Osteoblast (primary cell): ENCODE measurements around the gene PLCG1. TPM values are rescaled to one million over a fixed set of nuclear protein-coding genes. Genes with fewer than 3 reads are reported as not detected.
A peak's percentile ranks its signal among the peaks of the same experiment; 100 is the strongest.

Source experiments
- DNase-seq: peaks from one replicate; pipeline ENCODE4 v3.0.0; 2011; ENCODE audit warnings: low spot score, mixed read lengths; ENCODE audit not compliant: insufficient read length; ENCODE audit errors: missing footprints
- H2AFZ ChIP-seq: 2 replicates; pipeline ENCODE4 v1.6.0; 2011; ENCODE audit warnings: mild to moderate bottlenecking, low read length
- H3K27ac ChIP-seq: 2 replicates; pipeline ENCODE4 v1.5.1; 2011; ENCODE audit warnings: mild to moderate bottlenecking, low read depth, low read length, moderate library complexity
- H3K27me3 ChIP-seq: 2 replicates; pipeline ENCODE4 v1.6.0; 2012; ENCODE audit warnings: mild to moderate bottlenecking, control low read depth, inconsistent platforms, low read length, moderate library complexity; ENCODE audit not compliant: insufficient read depth
- H3K36me3 ChIP-seq: 2 replicates; pipeline ENCODE4 v1.5.1; 2011; ENCODE audit warnings: mild to moderate bottlenecking, low read length, control low read depth, moderate library complexity; ENCODE audit not compliant: insufficient read depth
- H3K4me1 ChIP-seq: 2 replicates; pipeline ENCODE4 v1.5.1; 2011; ENCODE audit warnings: mild to moderate bottlenecking, low read length, control low read depth, moderate library complexity; ENCODE audit not compliant: insufficient read depth
- H3K4me2 ChIP-seq: 2 replicates; pipeline ENCODE4 v1.6.0; 2011; ENCODE audit warnings: mild to moderate bottlenecking, low read length; ENCODE audit not compliant: insufficient read depth
- H3K4me3 ChIP-seq: fragments of 200-600 bp; sonication (generic); 3 replicates; pipeline ENCODE4 v1.5.1; 2012; ENCODE audit warnings: mild to moderate bottlenecking, low read length, inconsistent platforms; ENCODE audit not compliant: insufficient read depth
- H3K79me2 ChIP-seq: 2 replicates; pipeline ENCODE4 v1.6.0; 2012; ENCODE audit warnings: mild to moderate bottlenecking, low read length, control low read depth, inconsistent platforms; ENCODE audit not compliant: insufficient read depth
- H3K9me3 ChIP-seq: 2 replicates; pipeline ENCODE4 v1.5.1; 2011; ENCODE audit warnings: low read depth, low read length, control low read depth
- H4K20me1 ChIP-seq: 2 replicates; pipeline ENCODE4 v1.6.0; 2012; ENCODE audit warnings: mild to moderate bottlenecking, low read length, control low read depth; ENCODE audit not compliant: insufficient read depth
- CTCF ChIP-seq: IDR thresholded peaks from 2 replicates; pipeline ENCODE4 v1.5.1; 2011; ENCODE audit warnings: mild to moderate bottlenecking, low read depth, low read length, moderate library complexity; ENCODE audit errors: extremely low read depth
- total RNA-seq: library from RNA; depleted of rRNA; stranded (reverse); fragments of >200 nt; gene quantifications from 2 replicates; pipeline ENCODE4 v1.2.3, GENCODE V29; 2012

Gene PLCG1
- total RNA-seq, 1 donor = 72.4 TPM

GRCh38 chr20:41222703-41223102, 85.4 kb downstream of the PLCG1 start:
- Histone ChIP-seq H3K27ac (peak overlapping the region; percentile 26), H3K4me3 (no peak overlapping the region), H2AFZ (no peak overlapping the region), H4K20me1 (peaks cover 7% of the 10 kb centered on the region), H3K4me1 (peaks cover 10% of the 10 kb centered on the region), H3K9me3 (no peaks in the 10 kb centered on the region), H3K36me3 (no peaks in the 10 kb centered on the region), H3K79me2 (peaks cover 59% of the 10 kb centered on the region), H3K4me2 (no peak overlapping the region), H3K27me3 (no peaks in the 10 kb centered on the region)
- no peak for DNase-seq
- TF ChIP-seq CTCF = no peak

- Histone ChIP-seq H3K9me3 (no peaks in the 10 kb centered on the region), H3K4me2 (no peak overlapping the region), H3K27ac (peak overlapping the region; percentile 26), H3K4me3 (no peak overlapping the region), H3K36me3 (no peaks in the 10 kb centered on the region), H2AFZ (no peak overlapping the region), H4K20me1 (peaks cover 7% of the 10 kb centered on the region), H3K79me2 (peaks cover 59% of the 10 kb centered on the region), H3K4me1 (peaks cover 10% of the 10 kb centered on the region), H3K27me3 (no peaks in the 10 kb centered on the region)
- DNase-seq = peak; percentile 43
- no peak for TF ChIP-seq CTCF
Measured at GRCh38 chr20:41223112-41223511, 85.8 kb downstream of the PLCG1 start.

- TF ChIP-seq CTCF = no peak
- Histone ChIP-seq H3K4me3 (no peak overlapping the region), H4K20me1 (peaks cover 4% of the 10 kb centered on the region), H3K4me2 (no peak overlapping the region), H3K79me2 (peaks cover 60% of the 10 kb centered on the region), H3K4me1 (peaks cover 5% of the 10 kb centered on the region), H2AFZ (no peak overlapping the region), H3K36me3 (no peaks in the 10 kb centered on the region), H3K9me3 (no peaks in the 10 kb centered on the region), H3K27me3 (no peaks in the 10 kb centered on the region), H3K27ac (no peak overlapping the region)
- DNase-seq = no peak
Measured at GRCh38 chr20:41224281-41224680, 86.9 kb downstream of the PLCG1 start.

- H3K9me3 ChIP-seq = no peaks in the 10 kb centered on the region
- H3K36me3 ChIP-seq = no peaks in the 10 kb centered on the region
- no peak overlapping the region for H3K27ac ChIP-seq
- no peaks in the 10 kb centered on the region for H3K27me3 ChIP-seq
- H4K20me1 ChIP-seq = peaks cover 4% of the 10 kb centered on the region
- H3K4me1 ChIP-seq = peaks cover 5% of the 10 kb centered on the region
- H3K4me2 ChIP-seq = no peak overlapping the region
- H2AFZ ChIP-seq = no peak overlapping the region
- peaks cover 53% of the 10 kb centered on the region for H3K79me2 ChIP-seq
- DNase-seq = no peak
- no peak for TF ChIP-seq CTCF
- H3K4me3 ChIP-seq = no peak overlapping the region
Measured at GRCh38 chr20:41225091-41225490, 87.7 kb downstream of the PLCG1 start.
